Astrocyte of the cerebellum (primary cell): ENCODE results near the gene UQCRHL.
"Not testable (repeated sequence)": the region's sequence is repeated elsewhere in the genome, so short reads cannot be mapped to it uniquely, and the experiment has no call there.

ENCODE experiments used
- DNase-seq: peaks from one replicate; pipeline ENCODE4 v3.0.0-alpha.2; 2011; ENCODE audit warnings: low read depth
- H3K4me3 ChIP-seq: 2 replicates; pipeline ENCODE4 v1.5.1; 2011; ENCODE audit warnings: mild to moderate bottlenecking, low read depth, low read length, moderate library complexity
- in situ Hi-C: cut with HindIII; loops from 2 replicates; pipeline ENCODE4 v1.10.0; 2017; ENCODE audit warnings: low sequenced_read_pairs
- TF ChIP-seq, protein P1 (sequence below): IDR thresholded peaks from 2 replicates; pipeline ENCODE4 v1.5.1; 2012; ENCODE audit warnings: low read length, low read depth, moderate library complexity, mild to moderate bottlenecking; ENCODE audit errors: missing control alignments

Gene UQCRHL

GRCh38 chr1:15843826-15844572 is 36.5 kb upstream of the UQCRHL start:
- TF ChIP-seq, protein P1, sequence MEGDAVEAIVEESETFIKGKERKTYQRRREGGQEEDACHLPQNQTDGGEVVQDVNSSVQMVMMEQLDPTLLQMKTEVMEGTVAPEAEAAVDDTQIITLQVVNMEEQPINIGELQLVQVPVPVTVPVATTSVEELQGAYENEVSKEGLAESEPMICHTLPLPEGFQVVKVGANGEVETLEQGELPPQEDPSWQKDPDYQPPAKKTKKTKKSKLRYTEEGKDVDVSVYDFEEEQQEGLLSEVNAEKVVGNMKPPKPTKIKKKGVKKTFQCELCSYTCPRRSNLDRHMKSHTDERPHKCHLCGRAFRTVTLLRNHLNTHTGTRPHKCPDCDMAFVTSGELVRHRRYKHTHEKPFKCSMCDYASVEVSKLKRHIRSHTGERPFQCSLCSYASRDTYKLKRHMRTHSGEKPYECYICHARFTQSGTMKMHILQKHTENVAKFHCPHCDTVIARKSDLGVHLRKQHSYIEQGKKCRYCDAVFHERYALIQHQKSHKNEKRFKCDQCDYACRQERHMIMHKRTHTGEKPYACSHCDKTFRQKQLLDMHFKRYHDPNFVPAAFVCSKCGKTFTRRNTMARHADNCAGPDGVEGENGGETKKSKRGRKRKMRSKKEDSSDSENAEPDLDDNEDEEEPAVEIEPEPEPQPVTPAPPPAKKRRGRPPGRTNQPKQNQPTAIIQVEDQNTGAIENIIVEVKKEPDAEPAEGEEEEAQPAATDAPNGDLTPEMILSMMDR: no peak
- in situ Hi-C loops: no loop called here
- peak; percentile 67 for DNase-seq
- no peak overlapping the region for H3K4me3 ChIP-seq

DNA sequence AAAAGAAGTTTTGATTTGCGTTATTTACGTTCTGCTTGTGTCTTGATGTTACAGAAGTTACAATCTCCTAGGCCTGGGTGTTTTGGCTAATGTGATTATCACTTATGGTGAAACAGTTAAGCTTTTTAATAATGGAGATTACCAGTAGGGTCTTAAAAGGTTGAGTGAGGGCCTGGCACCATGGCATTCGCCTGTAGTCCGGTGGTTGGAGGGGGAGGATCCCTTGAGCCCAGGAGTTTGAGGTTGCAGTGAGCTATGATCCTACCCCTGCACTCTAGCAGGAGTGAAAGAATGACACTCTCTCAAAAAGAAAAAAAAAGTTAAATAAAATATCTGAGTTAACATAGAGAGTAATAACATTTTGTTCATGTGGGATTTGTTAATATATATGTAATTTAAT is 31.3 kb upstream of the UQCRHL start:
- H3K4me3 ChIP-seq: no peak overlapping the region
- in situ Hi-C loops: no loop called here
- TF ChIP-seq, protein P1: no peak
- DNase-seq: no peak

DNA sequence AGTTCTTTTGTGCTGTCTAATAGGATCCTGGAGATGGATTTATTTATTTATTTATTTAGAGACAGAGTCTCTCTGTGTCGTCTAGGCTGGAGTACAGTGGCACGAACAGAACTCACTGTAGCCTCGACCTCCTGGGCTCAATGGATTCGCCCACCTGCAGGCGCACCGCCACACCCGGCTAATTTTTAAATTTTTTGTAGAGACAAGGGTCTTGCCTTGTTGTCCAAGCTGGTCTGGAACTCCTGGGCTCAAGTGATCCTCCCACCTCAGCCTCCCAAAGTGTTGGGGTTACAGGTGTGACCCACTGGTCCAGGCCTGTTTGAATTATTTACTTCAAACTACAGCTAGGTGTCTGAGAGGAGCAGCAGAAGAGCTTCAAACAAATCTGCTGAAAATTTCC is 30.5 kb upstream of the UQCRHL start:
- H3K4me3 ChIP-seq: no peak overlapping the region
- TF ChIP-seq, protein P1: no peak
- in situ Hi-C loops: no loop called here
- no peak for DNase-seq

- no peak overlapping the region for H3K4me3 ChIP-seq
- in situ Hi-C loops: no loop called here
These were observed 29.6 kb upstream of the UQCRHL start for GRCh38 chr1:15836772-15837669.

DNA sequence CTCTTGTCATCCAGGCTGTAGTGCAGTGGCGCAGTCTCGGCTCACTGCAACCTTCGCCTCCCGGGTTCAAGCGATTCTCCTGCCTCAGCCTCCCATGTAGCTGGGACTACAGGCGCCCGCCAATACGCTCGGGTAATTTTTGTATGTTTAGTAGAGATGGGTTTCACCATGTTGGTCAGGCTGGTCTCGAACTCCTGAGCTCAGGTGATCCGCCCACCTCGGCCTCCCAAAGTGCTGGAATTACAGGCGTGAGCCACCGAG is 29.0 kb upstream of the UQCRHL start:
- in situ Hi-C loops, DNase-seq: not testable (repeated sequence)
- H3K4me3 ChIP-seq: peak overlapping the region; percentile 42

More at GRCh38 chr1:15836772-15837669, 29.6 kb upstream of the UQCRHL start:
- TF ChIP-seq, protein P1: no peak
- no peak for DNase-seq

- TF ChIP-seq, protein P1: no peak
- DNase-seq: peak; percentile 97
- in situ Hi-C loops: no loop called here
- H3K4me3 ChIP-seq: peak overlapping the region; percentile 77
These were observed 28.5 kb upstream of the UQCRHL start for GRCh38 chr1:15835741-15836510.
